GM12801 (cell line): Measurements from ENCODE around the gene ISCA1.

Experiments used
- TF ChIP-seq, protein P1 (sequence below): IDR thresholded peaks from one replicate; pipeline ENCODE4 v1.5.1; 2011; ENCODE audit warnings: control low read depth; ENCODE audit not compliant: insufficient read length; ENCODE audit errors: extremely low read depth

The ISCA1 gene

DNA sequence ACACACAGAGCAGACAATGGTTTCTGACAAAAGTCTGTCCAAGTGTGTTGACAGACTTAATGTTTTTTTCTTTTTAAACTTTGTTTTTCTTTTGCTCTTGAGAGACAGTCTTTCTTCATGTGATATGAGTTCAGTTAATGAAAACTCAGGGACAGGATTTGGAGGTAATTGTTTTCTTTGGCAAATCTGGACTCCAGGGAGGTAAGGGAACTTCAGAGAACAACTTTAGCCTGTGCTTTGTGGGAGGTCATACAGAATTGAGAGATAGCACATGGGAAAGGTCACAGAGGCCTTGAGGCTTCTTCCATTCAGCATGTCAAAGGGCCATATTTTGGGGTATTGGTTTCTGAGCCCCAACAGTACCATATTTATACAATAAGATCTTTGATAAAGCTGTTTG is 32.2 kb downstream of the ISCA1 start:
- TF ChIP-seq, protein P1, sequence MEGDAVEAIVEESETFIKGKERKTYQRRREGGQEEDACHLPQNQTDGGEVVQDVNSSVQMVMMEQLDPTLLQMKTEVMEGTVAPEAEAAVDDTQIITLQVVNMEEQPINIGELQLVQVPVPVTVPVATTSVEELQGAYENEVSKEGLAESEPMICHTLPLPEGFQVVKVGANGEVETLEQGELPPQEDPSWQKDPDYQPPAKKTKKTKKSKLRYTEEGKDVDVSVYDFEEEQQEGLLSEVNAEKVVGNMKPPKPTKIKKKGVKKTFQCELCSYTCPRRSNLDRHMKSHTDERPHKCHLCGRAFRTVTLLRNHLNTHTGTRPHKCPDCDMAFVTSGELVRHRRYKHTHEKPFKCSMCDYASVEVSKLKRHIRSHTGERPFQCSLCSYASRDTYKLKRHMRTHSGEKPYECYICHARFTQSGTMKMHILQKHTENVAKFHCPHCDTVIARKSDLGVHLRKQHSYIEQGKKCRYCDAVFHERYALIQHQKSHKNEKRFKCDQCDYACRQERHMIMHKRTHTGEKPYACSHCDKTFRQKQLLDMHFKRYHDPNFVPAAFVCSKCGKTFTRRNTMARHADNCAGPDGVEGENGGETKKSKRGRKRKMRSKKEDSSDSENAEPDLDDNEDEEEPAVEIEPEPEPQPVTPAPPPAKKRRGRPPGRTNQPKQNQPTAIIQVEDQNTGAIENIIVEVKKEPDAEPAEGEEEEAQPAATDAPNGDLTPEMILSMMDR: no peak

DNA sequence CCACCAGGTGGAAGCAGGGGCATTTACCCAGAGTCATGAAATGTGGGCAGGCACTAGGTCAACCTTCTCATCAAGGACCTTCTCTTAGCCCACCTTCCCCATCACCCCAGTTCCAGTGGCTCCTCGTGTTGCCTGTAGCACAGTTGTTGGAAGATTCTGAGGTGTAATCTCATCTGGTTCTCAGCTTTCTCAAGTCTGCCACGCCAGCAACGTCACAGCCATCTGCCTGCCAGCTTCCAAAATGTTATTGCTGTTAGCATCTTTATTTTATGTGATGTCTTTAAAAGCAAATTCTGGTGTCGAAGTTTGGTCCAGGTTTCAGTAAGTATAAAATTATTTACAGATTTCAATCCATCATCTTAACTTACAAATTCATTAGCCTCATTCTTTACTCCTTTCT is 33.6 kb downstream of the ISCA1 start:
- TF ChIP-seq, protein P1: no peak

GRCh38 chr9:86246752-86247161 is 35.6 kb downstream of the ISCA1 start:
- TF ChIP-seq, protein P1: no peak

GRCh38 chr9:86242071-86242470 is 40.3 kb downstream of the ISCA1 start:
- TF ChIP-seq, protein P1: no peak

GRCh38 chr9:86241216-86241615 is 41.1 kb downstream of the ISCA1 start:
- TF ChIP-seq, protein P1: no peak

- TF ChIP-seq, protein P1: no peak
Observed at GRCh38 chr9:86238861-86239770, 43.2 kb downstream of the ISCA1 start.

GRCh38 chr9:86230858-86231257 is 51.5 kb downstream of the ISCA1 start:
- TF ChIP-seq, protein P1: no peak
